DOHH2 (cell line): ENCODE results near the gene LSR.

Experiments
- EZH2phosphoT487 ChIP-seq: fragments of 200-600 bp; sonication (generic); IDR thresholded peaks from 2 replicates; pipeline ENCODE4 v1.6.1; 2017; ENCODE audit warnings: borderline replicate concordance, mild to moderate bottlenecking, antibody characterized with exemption, low read length, moderate library complexity, mixed read lengths
- TF ChIP-seq, protein P1 (sequence below): fragments of 200-600 bp; sonication (generic); IDR thresholded peaks from one replicate; pipeline ENCODE4 v1.5.1; 2014; ENCODE audit warnings: antibody characterized with exemption, mild to moderate bottlenecking, low read depth, low read length; ENCODE audit not compliant: poor library complexity, severe bottlenecking

DNA sequence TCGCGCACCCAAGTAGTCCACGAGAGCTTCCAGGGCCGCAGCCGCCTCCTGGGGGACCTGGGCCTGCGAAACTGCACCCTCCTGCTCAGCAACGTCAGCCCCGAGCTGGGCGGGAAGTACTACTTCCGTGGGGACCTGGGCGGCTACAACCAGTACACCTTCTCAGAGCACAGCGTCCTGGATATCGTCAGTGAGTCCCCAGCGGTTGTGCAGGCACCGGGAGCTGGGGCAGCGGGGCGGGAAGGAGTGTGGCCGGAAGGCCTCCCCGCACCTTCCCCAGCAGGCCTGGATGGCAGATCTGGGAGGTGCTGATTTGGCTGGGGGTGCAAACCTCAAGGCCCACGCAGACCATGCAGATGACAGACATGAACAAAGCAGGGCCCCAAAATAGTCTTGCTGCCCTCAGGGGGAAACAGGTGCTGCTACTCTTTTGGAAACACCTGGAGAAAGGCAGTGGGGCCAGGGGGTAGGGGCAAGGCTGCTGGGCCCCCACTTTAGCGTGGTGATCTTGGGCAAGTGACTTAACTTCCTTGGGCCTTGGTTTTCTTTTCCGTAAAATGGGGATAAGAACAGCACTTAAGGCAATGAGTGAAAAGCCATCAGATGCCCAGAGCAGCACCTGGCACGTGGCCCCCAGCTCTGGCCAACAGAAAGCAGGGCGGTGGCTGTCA is 47.1 kb downstream of the LSR start:
- TF ChIP-seq, protein P1, sequence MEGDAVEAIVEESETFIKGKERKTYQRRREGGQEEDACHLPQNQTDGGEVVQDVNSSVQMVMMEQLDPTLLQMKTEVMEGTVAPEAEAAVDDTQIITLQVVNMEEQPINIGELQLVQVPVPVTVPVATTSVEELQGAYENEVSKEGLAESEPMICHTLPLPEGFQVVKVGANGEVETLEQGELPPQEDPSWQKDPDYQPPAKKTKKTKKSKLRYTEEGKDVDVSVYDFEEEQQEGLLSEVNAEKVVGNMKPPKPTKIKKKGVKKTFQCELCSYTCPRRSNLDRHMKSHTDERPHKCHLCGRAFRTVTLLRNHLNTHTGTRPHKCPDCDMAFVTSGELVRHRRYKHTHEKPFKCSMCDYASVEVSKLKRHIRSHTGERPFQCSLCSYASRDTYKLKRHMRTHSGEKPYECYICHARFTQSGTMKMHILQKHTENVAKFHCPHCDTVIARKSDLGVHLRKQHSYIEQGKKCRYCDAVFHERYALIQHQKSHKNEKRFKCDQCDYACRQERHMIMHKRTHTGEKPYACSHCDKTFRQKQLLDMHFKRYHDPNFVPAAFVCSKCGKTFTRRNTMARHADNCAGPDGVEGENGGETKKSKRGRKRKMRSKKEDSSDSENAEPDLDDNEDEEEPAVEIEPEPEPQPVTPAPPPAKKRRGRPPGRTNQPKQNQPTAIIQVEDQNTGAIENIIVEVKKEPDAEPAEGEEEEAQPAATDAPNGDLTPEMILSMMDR, result no peak
- TF ChIP-seq EZH2phosphoT487, result no peak
